SU-DHL-6 (cell line): Measurements from ENCODE around the gene MTMR3.

ENCODE experiments used
- EZH2phosphoT487 ChIP-seq: fragments of 200-600 bp; sonication (generic), shearing (Covaris generic); conservative IDR thresholded peaks from 2 replicates; pipeline ENCODE4 v1.6.1; 2018; ENCODE audit warnings: mild to moderate bottlenecking, antibody characterized with exemption, low read length, moderate library complexity, mixed read lengths
- TF ChIP-seq, protein P1 (sequence below): fragments of 200-600 bp; sonication (generic); IDR thresholded peaks from one replicate; pipeline ENCODE4 v1.5.1; 2017; ENCODE audit warnings: antibody characterized with exemption, mild to moderate bottlenecking, low read length, moderate library complexity; ENCODE audit not compliant: insufficient read depth, poor library complexity, severe bottlenecking

GRCh38 chr22:29951791-29952413 is 68.9 kb downstream of the MTMR3 start:
- TF ChIP-seq, protein P1, sequence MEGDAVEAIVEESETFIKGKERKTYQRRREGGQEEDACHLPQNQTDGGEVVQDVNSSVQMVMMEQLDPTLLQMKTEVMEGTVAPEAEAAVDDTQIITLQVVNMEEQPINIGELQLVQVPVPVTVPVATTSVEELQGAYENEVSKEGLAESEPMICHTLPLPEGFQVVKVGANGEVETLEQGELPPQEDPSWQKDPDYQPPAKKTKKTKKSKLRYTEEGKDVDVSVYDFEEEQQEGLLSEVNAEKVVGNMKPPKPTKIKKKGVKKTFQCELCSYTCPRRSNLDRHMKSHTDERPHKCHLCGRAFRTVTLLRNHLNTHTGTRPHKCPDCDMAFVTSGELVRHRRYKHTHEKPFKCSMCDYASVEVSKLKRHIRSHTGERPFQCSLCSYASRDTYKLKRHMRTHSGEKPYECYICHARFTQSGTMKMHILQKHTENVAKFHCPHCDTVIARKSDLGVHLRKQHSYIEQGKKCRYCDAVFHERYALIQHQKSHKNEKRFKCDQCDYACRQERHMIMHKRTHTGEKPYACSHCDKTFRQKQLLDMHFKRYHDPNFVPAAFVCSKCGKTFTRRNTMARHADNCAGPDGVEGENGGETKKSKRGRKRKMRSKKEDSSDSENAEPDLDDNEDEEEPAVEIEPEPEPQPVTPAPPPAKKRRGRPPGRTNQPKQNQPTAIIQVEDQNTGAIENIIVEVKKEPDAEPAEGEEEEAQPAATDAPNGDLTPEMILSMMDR, result no peak
- no peak for TF ChIP-seq EZH2phosphoT487
